GM21737 (cell line): ENCODE data around the gene DLG1.

ENCODE experiments used
- ATAC-seq: cut with Tn5 transposase; IDR thresholded peaks from one replicate; pipeline ENCODE4 v1.9.1; 2021; ENCODE audit warnings: mild to moderate bottlenecking, moderate library complexity; ENCODE audit not compliant: unreplicated experiment

The DLG1 gene

DNA sequence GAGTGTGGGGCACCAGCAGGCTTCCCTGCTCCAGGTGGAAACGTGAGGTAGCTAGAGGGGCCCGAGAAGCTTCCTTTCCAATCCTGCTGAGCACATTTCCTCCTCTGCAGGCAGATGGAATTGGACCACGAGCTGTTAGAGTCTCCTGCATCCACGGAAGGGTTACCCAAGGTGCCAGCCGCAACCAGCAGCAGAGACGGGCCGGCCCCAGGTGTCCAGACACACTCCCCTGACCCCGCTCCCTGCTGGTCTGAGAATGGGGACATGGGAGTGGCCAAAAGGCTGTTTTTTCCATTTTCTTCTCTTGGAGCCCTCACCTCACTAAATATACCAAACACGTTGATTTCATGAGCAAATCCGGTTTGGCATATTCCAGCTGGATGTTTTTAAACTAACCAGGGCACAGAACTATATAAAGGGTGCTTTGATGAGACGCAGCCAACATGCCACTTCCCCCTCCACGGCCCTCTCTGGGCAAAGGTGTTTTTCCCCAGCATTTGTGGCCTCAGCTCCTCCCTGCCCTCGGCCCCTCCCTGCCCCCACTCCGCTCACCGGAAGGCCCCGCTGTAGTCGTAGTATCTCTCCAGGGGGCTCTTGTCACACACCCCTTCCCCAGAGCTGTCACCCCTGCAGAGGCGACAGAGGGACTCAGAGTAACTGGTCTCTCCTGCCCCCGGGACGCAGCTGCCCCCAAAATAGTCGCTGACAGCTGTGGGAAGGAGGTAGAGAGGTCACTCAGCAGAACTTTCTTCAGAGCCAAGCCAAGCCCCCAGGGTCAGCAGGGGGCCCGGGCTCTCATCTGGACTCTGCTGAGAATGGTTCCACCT, 275.8 kb downstream of the DLG1 start:
- ATAC-seq: no peak

- ATAC-seq: no peak
Measured at GRCh38 chr3:197021729-197022404, 276.5 kb downstream of the DLG1 start.

DNA sequence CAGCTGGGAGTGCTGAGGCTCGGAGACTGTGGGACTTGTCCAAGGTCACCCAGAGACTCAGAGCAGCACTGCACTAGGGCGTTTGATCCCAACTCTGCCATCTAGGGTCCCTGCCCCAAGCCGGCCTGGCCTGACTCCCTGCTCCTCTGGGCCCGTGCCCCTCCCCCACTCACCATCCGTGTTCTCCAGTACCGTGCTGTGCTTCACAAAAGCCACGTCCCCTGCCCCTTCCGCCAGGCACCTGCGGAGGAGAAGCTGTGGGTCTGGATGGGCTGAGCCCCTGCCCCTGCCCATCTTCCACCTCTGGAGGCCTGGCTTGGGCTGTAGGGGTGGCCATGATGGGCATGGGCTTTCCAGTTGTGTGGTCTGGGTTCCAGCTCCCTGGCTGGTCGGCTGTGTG, 277.2 kb downstream of the DLG1 start:
- ATAC-seq: no peak

DNA sequence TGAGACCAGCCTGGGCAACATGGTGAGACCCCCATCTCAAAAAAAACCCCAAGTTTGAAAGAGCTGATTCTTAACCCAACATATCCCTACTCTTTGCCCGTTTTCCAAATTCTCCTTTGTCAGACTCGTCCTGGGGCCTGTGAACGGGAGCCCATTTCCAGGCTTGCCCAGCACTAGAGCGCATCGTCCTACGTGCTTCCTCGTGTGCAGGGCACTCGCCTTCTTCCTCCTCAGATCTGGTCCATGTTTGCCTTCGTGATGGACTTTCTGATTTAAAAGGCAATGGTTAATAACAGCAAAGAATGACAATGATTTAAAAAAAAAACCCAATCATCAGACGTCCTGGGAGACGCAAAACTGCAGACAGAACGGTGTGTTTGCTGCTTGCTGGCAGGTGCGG, 278.9 kb downstream of the DLG1 start:
- ATAC-seq: no peak

GRCh38 chr3:197019021-197019420, 279.4 kb downstream of the DLG1 start:
- no peak for ATAC-seq

DNA sequence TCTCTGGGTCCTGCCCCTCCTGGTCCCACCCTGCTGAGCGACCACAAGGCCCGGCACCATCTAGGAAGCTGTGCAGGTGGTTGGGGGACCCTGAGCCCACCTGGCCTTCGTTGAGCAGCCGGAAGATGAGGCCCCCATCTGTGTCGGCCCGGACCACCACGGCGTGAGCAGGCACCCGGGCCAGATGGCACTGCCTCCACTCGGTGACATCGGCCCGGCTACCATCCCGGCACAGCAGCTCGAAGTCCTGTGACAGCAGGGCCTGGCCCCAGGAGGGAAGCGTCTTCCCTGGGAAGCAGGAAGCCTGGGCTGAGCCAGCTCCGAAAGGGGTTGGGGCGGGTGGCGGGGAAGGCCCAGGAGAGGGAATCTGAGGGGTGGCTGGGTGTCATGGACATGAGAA, 281.4 kb downstream of the DLG1 start:
- no peak for ATAC-seq

DNA sequence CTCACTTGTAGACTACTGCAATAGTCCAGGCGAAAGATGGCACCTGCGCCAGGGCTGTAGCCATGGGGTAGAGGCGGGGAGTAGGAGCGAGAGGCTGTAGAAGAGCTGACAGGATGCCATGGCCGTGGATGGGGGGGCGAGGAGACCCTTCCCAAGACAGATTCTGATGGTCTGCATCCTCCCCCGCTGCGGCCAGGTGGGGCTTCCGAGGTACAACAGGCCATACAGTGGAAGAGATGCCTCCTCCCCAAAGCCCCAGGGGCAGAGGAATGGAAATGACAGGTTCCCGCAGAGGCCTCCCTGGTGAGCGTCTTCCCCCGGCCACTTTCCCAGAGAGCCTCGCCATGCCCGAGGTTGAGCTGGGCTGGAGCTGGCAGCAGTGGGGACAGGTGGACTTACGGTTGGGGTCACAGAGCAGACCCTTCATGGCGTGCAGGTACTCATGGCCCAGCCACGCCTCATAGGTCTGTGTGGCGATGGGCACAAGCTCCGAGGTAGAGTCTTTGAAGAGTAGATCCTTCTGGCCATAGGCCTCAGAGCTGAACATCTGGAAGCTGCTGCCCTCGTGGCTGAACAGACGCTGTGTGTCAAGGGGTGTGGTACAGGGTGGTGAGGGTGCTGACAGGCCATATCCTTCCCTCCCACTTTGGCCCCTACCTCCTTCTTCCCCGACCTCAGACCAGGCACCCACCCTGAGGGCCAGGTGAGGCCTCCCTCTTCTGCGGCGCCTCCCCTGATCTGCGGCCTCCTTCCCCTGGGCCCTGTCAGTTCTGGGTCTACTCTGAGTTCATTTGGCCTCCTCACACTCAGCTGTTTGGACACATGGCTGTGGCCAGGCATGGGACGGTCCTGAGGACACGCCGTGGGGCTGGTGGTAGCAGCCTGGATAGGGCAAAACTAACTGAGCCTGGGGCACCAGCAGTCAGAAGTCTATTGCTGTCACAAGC, 282.3 kb downstream of the DLG1 start:
- no peak for ATAC-seq

DNA sequence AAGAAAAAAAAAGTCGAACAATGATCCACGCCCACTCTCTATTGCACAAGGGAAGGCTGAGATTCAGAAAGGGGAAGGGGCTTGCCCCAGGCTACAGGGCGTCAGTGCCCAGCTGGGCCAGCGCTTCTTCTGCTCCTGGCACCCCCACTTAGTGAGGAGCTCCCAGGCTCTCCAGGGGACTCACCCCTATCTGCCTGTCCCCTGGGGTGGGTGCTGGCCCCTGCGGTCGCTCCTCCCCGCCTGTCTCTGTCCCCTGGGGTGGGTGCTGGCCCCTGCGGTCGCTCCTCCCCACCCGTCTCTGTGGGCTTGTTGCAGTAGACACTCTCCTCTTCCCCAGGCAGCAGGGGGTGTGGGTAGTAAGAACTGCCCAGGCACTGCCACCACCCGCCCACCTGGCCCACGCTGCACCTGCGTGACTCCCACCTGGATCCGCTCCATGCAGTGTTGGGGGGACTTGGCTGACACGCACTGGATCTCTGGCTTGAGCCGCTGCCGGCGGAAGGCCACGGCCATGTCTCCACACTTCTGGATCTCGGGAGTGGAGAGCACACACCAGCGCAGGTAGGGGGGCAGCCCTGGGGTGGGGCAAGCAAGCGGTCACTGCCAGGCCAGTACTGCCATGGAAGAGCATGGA, 283.4 kb downstream of the DLG1 start:
- ATAC-seq: no peak

- ATAC-seq: no peak
Measured at GRCh38 chr3:197014024-197014423, 284.4 kb downstream of the DLG1 start.

DNA sequence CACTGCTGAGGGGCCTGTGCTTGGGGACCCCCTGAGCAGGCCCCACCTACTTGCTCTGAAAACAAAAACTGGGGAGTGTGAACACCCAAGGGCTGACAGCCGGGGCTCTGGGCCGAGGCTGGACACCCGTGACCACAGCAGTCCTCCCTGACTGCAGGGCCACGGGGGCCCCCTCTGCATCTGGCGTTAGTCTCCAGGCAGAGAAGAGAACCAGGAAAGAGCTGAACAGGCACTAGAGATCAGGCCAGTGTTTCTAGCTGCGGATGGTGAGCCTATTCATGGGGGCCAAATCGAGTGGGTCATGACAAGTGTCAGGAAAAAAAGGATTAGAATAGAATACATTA, 285.9 kb downstream of the DLG1 start:
- ATAC-seq: no peak

DNA sequence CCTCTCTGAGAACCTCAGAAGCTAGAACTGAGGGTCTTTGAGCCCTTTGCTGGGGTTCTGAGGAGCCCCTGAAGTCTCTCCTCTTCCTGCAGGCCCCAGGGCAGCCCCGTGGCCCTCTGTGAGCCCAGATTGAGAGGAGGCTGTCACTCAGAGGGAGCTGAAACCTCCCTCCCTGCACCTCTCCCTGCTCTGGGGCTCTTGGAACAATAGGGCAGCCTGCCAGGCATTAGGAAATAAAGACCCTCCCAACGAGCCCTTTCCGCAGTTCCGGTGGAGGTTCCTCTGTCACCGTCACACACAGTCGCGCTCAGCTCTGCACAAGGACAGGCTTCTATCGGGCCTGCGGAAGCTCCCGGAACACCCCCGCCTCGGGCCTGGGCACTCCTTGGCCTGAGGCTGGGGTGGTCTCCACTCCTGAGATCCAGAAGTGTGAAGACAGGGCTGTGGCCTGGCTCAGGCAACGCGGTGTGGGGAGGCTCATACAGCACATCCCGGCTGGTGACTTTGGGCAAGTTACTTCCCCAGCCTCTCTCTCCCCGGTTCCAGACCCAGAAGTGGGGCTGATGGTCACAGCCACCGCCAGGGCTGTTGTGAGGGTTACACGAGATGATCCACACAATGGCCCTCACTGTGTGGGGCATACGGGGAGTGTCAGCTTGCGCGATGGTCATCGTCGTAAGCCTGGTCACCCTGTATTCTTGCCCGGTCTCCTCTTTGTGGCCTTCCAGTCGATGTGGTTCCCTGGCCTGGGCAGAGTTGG, 286.5 kb downstream of the DLG1 start:
- ATAC-seq: no peak

DNA sequence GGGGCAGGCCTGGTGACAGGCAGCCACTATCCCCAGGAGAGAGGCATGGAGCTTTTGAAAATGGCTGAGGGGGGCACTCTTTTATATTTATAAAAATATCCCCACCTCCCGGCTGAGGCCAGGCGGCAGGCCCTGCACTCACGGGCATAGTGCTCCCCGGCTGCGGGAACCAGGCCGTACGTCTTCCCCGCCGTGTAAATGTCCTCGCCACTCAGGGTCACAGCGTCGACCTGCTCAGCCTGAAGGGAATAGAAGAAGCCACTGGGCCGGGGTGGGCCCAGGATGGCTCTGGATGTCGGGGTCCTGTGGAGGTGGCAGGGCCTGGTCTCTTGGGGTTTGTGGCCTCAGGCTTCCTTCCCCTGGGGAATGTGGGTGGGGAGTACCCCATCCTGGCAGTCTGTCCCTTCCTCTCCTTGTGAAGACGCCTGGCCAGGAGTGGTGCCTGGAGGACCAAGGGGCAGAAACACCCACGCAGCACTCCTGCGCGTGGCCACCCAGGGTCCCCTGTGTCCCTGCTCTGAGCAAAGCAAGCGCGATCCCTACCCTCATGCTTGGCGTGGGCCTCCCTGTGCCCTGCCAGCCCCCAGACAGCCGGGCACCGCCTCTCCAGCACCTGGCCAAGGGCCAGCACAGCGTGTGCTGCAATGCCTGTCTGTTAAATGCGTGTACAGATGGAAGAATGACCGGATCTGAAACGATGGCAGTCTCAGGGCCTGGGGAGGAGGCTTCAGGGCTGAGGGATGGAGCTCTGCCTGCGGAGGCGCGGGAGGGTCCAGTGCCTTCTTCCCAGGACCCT, 287.7 kb downstream of the DLG1 start:
- ATAC-seq: no peak

GRCh38 chr3:197009532-197010019, 288.8 kb downstream of the DLG1 start:
- ATAC-seq: no peak

DNA sequence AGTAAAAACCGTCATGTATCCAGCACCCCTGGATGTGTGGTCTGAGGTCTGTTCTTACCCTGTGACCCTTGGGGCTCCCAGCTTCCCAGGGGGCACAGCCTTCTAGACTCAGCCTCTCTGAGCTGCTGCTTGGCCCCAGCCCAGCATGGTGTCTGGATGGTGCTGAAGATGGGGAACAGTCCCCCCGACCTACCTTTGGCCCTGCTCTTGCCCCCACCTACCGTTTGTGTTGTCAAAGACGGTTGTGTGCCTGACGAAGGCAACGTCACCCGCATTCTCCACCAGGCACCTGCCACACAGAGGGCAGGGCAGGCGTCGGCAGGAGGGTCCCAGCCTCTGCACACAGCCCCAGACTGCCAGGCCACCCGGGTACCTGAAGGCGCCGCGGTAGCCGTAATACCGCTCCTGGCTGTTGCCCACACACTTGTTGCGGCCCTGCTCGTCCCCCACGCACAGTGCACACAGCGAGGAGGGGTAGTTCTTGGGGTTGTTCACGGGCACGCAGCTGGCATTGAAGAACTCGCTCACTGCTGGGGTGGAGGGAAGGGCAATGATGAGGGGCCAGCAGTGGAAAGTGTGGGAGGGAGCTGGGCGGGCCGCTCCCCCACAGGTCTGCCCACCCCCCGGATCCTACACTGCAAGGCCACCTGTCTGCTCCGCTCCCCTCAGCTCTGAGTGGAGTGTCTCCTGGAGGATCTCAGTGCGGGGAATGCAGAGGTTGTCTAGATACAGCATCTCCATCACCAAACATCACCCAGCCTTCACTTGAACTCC, 289.8 kb downstream of the DLG1 start:
- ATAC-seq: no peak

DNA sequence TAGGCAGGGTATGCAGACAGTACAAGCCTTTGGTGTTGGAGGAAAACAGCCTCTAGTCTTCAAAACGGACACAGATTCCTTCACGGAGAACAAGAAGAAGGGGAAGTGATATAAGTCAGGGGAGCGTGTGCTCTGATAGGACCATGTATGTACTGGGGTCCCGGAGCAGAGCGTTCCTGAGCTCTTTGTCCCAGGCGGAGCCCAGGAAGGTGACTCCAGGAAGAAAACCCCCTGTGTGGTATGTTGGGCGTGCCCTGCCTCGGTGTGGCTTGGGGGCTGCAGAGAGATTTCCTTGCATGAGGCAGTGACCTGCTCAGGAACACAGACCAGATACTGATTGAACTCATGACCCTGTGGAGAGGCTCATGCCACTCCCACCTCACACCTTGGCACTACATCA, 290.5 kb downstream of the DLG1 start:
- no peak for ATAC-seq

GRCh38 chr3:197007296-197007940, 291.0 kb downstream of the DLG1 start:
- no peak for ATAC-seq

- ATAC-seq: no peak
Measured at GRCh38 chr3:197006860-197007259, 291.6 kb downstream of the DLG1 start.

- no peak for ATAC-seq
Measured at GRCh38 chr3:197006446-197006845, 292.0 kb downstream of the DLG1 start.
